Esophagus squamous epithelium (tissue), 5 donors: ENCODE measurements around the gene ABCA6. TPM values are rescaled to one million over a fixed set of nuclear protein-coding genes. Genes with fewer than 3 reads are reported as not detected.

Source experiments
- DNase-seq: peaks from one replicate; lab custom pipeline; 2025; lab: John Stamatoyannopoulos, UW
- H3K27ac ChIP-seq, 4 donors: fragments of 200-600 bp; sonication (generic); one replicate each; pipeline ENCODE4 v1.5.1; 2016 to 2019; ENCODE audit warnings: mild to moderate bottlenecking in 1 of 4
- H3K27me3 ChIP-seq, 4 donors: fragments of 200-600 bp; sonication (generic); 1 replicate in 3 of 4; 2 replicates in 1 of 4; pipeline versions ENCODE4 v1.5.1 to v1.6.0; 2017 to 2021; ENCODE audit warnings: antibody characterized with exemption in 1 of 4
- H3K36me3 ChIP-seq, 3 donors: fragments of 200-600 bp; sonication (generic); one replicate each; pipeline ENCODE4 v1.5.1; 2016 to 2019
- H3K4me1 ChIP-seq, 3 donors: fragments of 200-600 bp; sonication (generic); one replicate each; pipeline ENCODE4 v1.5.1; 2017 to 2019
- H3K4me3 ChIP-seq, 4 donors: fragments of 200-600 bp; sonication (generic); 1 replicate in 3 of 4; 2 replicates in 1 of 4; pipeline ENCODE4 v1.5.1; 2016 to 2019; ENCODE audit warnings: mild to moderate bottlenecking in 2 of 4, moderate library complexity in 1 of 4
- H3K9me3 ChIP-seq, 3 donors: fragments of 200-600 bp; sonication (generic); one replicate each; pipeline ENCODE4 v1.5.1; 2016 to 2019
- POLR2A ChIP-seq, 4 donors: fragments of 450-650 bp; IDR thresholded peaks; one replicate each; pipeline ENCODE4 v1.6.1; 2017; ENCODE audit warnings: antibody characterized with exemption in 4 of 4, mild to moderate bottlenecking in 4 of 4, moderate library complexity in 3 of 4
- WGBS, 2 donors: methylation state at CpG; one replicate each; pipeline ENCODE4 v1.1.5; 2018; 5-methylcytosine and 5-hydroxymethylcytosine counted together
- intact Hi-C: fragments of 100-400 bp; cut with DNase I; formaldehyde crosslinking; loops from one replicate; pipeline ENCODE4 v1.15.0; 2022
- total RNA-seq, 4 donors: library from RNA; depleted of rRNA; stranded (reverse); fragments of >200 nt; gene quantifications; one replicate each; pipeline ENCODE4 v1.1.0, GENCODE V29; 2016
- TF ChIP-seq, protein P1 (sequence below), 6 experiments: fragments of 450-650 bp in 4 of 6; fragments of 200-600 bp in 2 of 6; sonication (generic) in 2 of 6; IDR thresholded peaks; one replicate each; pipeline ENCODE4 v1.5.1; 2016 to 2019; ENCODE audit warnings: antibody characterized with exemption in 6 of 6, mild to moderate bottlenecking in 4 of 6, moderate library complexity in 4 of 6
- donor health status: DM: yes; HTN: yes; CAD: no.

ABCA6 gene
- total RNA-seq, 4 donors from 2014 or later: 4.2 to 52.1 (median 8.9) TPM

- intact Hi-C loops: no loop called here
- no peak for DNase-seq
- Histone ChIP-seq H3K4me3 (no peak overlapping the region), H3K9me3 (no peaks in the 10 kb centered on the region), H3K27me3 (no peaks in the 10 kb centered on the region), H3K36me3 (peaks cover 0 to 8% (median 0%) of the 10 kb centered on the region in 3 donors), H3K27ac (peak overlapping the region in 2 of 4 donors; percentile 64 to 68), H3K4me1 (peaks cover 0 to 15% (median 4%) of the 10 kb centered on the region in 3 donors)
- TF ChIP-seq, protein P1, sequence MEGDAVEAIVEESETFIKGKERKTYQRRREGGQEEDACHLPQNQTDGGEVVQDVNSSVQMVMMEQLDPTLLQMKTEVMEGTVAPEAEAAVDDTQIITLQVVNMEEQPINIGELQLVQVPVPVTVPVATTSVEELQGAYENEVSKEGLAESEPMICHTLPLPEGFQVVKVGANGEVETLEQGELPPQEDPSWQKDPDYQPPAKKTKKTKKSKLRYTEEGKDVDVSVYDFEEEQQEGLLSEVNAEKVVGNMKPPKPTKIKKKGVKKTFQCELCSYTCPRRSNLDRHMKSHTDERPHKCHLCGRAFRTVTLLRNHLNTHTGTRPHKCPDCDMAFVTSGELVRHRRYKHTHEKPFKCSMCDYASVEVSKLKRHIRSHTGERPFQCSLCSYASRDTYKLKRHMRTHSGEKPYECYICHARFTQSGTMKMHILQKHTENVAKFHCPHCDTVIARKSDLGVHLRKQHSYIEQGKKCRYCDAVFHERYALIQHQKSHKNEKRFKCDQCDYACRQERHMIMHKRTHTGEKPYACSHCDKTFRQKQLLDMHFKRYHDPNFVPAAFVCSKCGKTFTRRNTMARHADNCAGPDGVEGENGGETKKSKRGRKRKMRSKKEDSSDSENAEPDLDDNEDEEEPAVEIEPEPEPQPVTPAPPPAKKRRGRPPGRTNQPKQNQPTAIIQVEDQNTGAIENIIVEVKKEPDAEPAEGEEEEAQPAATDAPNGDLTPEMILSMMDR (IDR thresholded peaks at IDR 0.05): no peak
- no peak for TF ChIP-seq POLR2A (IDR thresholded peaks at IDR 0.05)
- 0 to 46% methylated on average over 2 to 3 of the region's 3 CpGs for WGBS, 2 donors
Measured at GRCh38 chr17:69047368-69048263, 94.1 kb downstream of the ABCA6 start.

DNA sequence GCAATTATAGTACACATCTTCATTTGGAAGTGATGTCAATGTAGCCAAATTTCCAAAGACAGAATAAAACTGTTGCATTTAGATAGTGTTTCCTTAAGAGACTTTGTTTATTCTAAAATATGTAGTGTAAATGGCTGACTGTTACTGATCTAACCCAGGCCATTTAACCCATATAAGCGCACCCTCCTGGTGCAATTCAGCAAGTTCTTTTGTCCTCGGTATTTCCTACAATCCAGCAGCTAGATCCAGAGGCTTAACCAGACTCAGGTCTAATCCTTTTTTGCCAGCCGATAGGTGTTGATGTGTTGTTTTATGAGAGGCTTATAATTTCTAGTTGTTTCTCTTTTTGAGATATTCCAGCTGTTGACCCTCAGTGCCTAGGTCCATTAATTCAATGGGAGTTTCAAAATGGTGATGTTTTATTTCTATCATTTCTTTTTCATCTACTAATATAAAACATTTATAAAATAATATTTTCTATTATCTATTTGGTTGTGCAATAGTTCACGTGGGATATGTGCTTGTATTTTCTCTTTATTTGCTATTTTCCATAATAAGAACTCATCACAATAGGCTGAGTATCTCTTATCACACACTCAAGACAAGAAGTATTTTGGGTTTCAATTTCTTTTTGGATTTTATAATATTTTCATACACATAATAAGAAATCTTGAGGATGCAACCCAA lies 95.4 kb downstream of the ABCA6 start:
- no peak for DNase-seq
- 69 to 74% methylated on average over 4 of the region's 4 CpGs for WGBS, 2 donors
- peaks cover 0 to 9% (median 0%) of the 10 kb centered on the region in 3 donors for H3K36me3 ChIP-seq
- H3K4me3 ChIP-seq: no peak overlapping the region
- H3K9me3 ChIP-seq: no peaks in the 10 kb centered on the region
- H3K27ac ChIP-seq: no peak overlapping the region
- H3K4me1 ChIP-seq: peaks cover 0 to 15% (median 4%) of the 10 kb centered on the region in 3 donors
- H3K27me3 ChIP-seq: no peaks in the 10 kb centered on the region
- intact Hi-C loops: no loop called here
- TF ChIP-seq POLR2A (IDR thresholded peaks at IDR 0.05): no peak
- TF ChIP-seq, protein P1 (IDR thresholded peaks at IDR 0.05): no peak

GRCh38 chr17:69045646-69046045 lies 96.0 kb downstream of the ABCA6 start:
- WGBS, 2 donors: 86 to 88% methylated on average over 2 of the region's 2 CpGs
- H3K4me3 ChIP-seq: no peak overlapping the region
- no peaks in the 10 kb centered on the region for H3K27me3 ChIP-seq
- intact Hi-C loops: no loop called here
- peaks cover 0 to 9% (median 0%) of the 10 kb centered on the region in 3 donors for H3K36me3 ChIP-seq
- no peak for DNase-seq
- peaks cover 0 to 15% (median 4%) of the 10 kb centered on the region in 3 donors for H3K4me1 ChIP-seq
- no peaks in the 10 kb centered on the region for H3K9me3 ChIP-seq
- no peak overlapping the region for H3K27ac ChIP-seq
- TF ChIP-seq POLR2A (IDR thresholded peaks at IDR 0.05): no peak
- TF ChIP-seq, protein P1 (IDR thresholded peaks at IDR 0.05): no peak

DNA sequence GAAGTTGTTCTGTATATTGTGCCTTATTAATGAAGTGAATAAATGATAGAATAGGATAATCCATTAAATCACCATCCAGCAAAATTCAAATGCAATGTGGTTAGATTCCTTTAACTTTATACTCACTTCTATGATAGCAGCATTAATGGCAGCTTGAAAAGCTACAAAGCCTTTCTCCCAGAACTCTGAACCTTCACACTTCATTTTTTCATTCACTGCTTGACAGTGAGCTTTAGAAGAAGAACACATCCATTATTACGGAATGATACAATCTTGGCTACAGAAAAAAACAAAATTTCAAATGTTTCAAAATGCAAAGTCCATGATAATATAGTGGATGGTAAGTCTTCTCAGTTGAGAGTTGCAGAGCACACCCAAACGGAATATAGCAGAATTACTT lies 97.3 kb downstream of the ABCA6 start:
- Histone ChIP-seq H3K27ac (no peak overlapping the region), H3K27me3 (no peaks in the 10 kb centered on the region), H3K36me3 (peaks cover 0 to 9% (median 0%) of the 10 kb centered on the region in 3 donors), H3K4me3 (no peak overlapping the region), H3K4me1 (peaks cover 0 to 15% (median 4%) of the 10 kb centered on the region in 3 donors), H3K9me3 (no peaks in the 10 kb centered on the region)
- TF ChIP-seq, protein P1 (IDR thresholded peaks at IDR 0.05): no peak
- no peak for TF ChIP-seq POLR2A (IDR thresholded peaks at IDR 0.05)
- no peak for DNase-seq
- WGBS, 2 donors: 90 to 95% methylated on average over 2 of the region's 2 CpGs
- intact Hi-C loops: no loop called here
